H1 (cell line): ENCODE measurements around the gene SMO. TPM values are rescaled to one million over a fixed set of nuclear protein-coding genes. Genes with fewer than 3 reads are reported as not detected.

ENCODE experiments used
- CTCF ChIA-PET: fragments of 300-600 bp; sonication (Branson Sonifier 250); formaldehyde crosslinking; loops from one replicate; lab custom pipeline; 2021; ENCODE audit not compliant: partially characterized antibody; lab: Charles Lee
- POLR2A ChIA-PET: fragments of 300-600 bp; sonication (Branson Sonifier 250); formaldehyde crosslinking; loops from one replicate; lab custom pipeline; 2021; ENCODE audit warnings: inconsistent platforms; ENCODE audit not compliant: partially characterized antibody; lab: Charles Lee
- DNase-seq, 2 experiments: peaks; one replicate each; pipeline versions ENCODE4 v3.0.0 to v3.0.0-alpha.2; 2010 to 2022; ENCODE audit warnings: low spot score in 2 of 2, low read depth in 1 of 2, mixed read lengths in 1 of 2
- FAIRE-seq: peaks from 2 replicates; lab custom pipeline; 2011; peaks lifted over from hg19 to GRCh38; lab: Jason Lieb, UNC
- H2AFZ ChIP-seq: 2 replicates; pipeline ENCODE4 v1.8.1; 2012; ENCODE audit warnings: low read length, inconsistent platforms
- H2AK5ac ChIP-seq: 2 replicates; pipeline ENCODE4 v1.6.1; 2013; ENCODE audit warnings: low read depth, low read length
- H2BK120ac ChIP-seq: replicated peaks from 2 replicates; pipeline ENCODE3; 2013; ENCODE audit warnings: low read depth, low read length, inconsistent platforms
- H2BK12ac ChIP-seq: 2 replicates; pipeline ENCODE4 v1.6.1; 2013; ENCODE audit warnings: low read depth, low read length
- H2BK15ac ChIP-seq: 2 replicates; pipeline ENCODE4 v1.6.1; 2013; ENCODE audit warnings: low read length
- H2BK20ac ChIP-seq: 2 replicates; pipeline ENCODE4 v1.6.1; 2013; ENCODE audit warnings: low read length
- H2BK5ac ChIP-seq: 2 replicates; pipeline ENCODE4 v1.6.1; 2013; ENCODE audit warnings: low read depth, low read length
- H3K14ac ChIP-seq: 2 replicates; pipeline ENCODE4 v1.6.1; 2013; ENCODE audit warnings: inconsistent platforms; ENCODE audit not compliant: insufficient read length
- H3K18ac ChIP-seq: 2 replicates; pipeline ENCODE4 v1.6.1; 2013; ENCODE audit warnings: low read length; ENCODE audit errors: extremely low read depth
- H3K23ac ChIP-seq: 2 replicates; pipeline ENCODE4 v1.6.1; 2013; ENCODE audit warnings: inconsistent platforms; ENCODE audit not compliant: insufficient read length
- H3K23me2 ChIP-seq: 2 replicates; pipeline ENCODE4 v1.6.1; 2013; ENCODE audit warnings: low read depth, low read length
- H3K27ac ChIP-seq: 2 replicates; pipeline ENCODE4 v1.6.1; 2011; ENCODE audit warnings: low read depth, low read length, inconsistent platforms
- H3K27me3 ChIP-seq, 4 experiments: replicated peaks in 1 of 4; 1 replicate in 1 of 4; 2 replicates in 3 of 4; pipeline versions ENCODE4 v1.6.1 to v1.8.1; 2011 to 2013; ENCODE audit warnings: low read length in 3 of 4, mild to moderate bottlenecking in 3 of 4, inconsistent platforms in 2 of 4, mixed read lengths in 2 of 4, moderate library complexity in 1 of 4; ENCODE audit not compliant: control insufficient read depth in 3 of 4, insufficient read depth in 3 of 4; ENCODE audit errors: extremely low read depth in 1 of 4
- H3K36me3 ChIP-seq, 4 experiments: 2 replicates each; pipeline versions ENCODE4 v1.6.1 to v1.8.1; 2011 to 2013; ENCODE audit warnings: mild to moderate bottlenecking in 4 of 4, low read length in 3 of 4, moderate library complexity in 2 of 4, control low read depth in 1 of 4, inconsistent platforms in 1 of 4; ENCODE audit not compliant: insufficient read depth in 4 of 4, control insufficient read depth in 2 of 4
- H3K4ac ChIP-seq: replicated peaks from 2 replicates; pipeline ENCODE3; 2013; ENCODE audit warnings: low read length, low read depth, mixed read lengths, inconsistent platforms; ENCODE audit not compliant: insufficient read length
- H3K4me1 ChIP-seq, 4 experiments: replicated peaks in 1 of 4; 1 replicate in 1 of 4; 2 replicates in 3 of 4; pipeline versions ENCODE4 v1.6.1 to v1.8.1; 2011 to 2013; ENCODE audit warnings: low read length in 3 of 4, inconsistent platforms in 2 of 4, mixed read lengths in 1 of 4; ENCODE audit not compliant: insufficient read depth in 4 of 4, control insufficient read depth in 3 of 4
- H3K4me2 ChIP-seq, 2 experiments: 2 replicates each; pipeline versions ENCODE4 v1.6.1 to v1.8.1; 2011 to 2013; ENCODE audit warnings: low read depth in 2 of 2, low read length in 2 of 2, control low read depth in 1 of 2, inconsistent platforms in 1 of 2, mild to moderate bottlenecking in 1 of 2; ENCODE audit not compliant: insufficient read depth in 1 of 2
- H3K4me3 ChIP-seq, 4 experiments: fragments of 200-600, 300-600 bp in 1 of 4; sonication (generic), shearing (Covaris generic), sonication (Bioruptor Twin) in 1 of 4; 2 replicates each; pipeline versions ENCODE4 v1.5.1 to v1.8.1; 2011 to 2016; ENCODE audit warnings: low read length in 4 of 4, low read depth in 3 of 4, control low read depth in 2 of 4, inconsistent platforms in 2 of 4, mild to moderate bottlenecking in 2 of 4, mixed read lengths in 1 of 4, moderate library complexity in 1 of 4; ENCODE audit not compliant: insufficient read depth in 2 of 4; ENCODE audit errors: extremely low read depth in 1 of 4
- H3K56ac ChIP-seq: replicated peaks from 2 replicates; pipeline ENCODE3; 2013; ENCODE audit warnings: low read depth, mild to moderate bottlenecking, mixed read lengths, low read length, inconsistent platforms; ENCODE audit not compliant: insufficient read length
- H3K79me1 ChIP-seq: 2 replicates; pipeline ENCODE4 v1.6.1; 2013; ENCODE audit warnings: low read depth, low read length, control low read depth
- H3K79me2 ChIP-seq, 2 experiments: 2 replicates each; pipeline versions ENCODE4 v1.6.1 to v1.8.1; 2012 to 2013; ENCODE audit warnings: low read length in 2 of 2, mild to moderate bottlenecking in 2 of 2, inconsistent platforms in 1 of 2; ENCODE audit not compliant: insufficient read depth in 2 of 2, control insufficient read depth in 1 of 2
- H3K9ac ChIP-seq, 4 experiments: replicated peaks in 1 of 4; 1 replicate in 1 of 4; 2 replicates in 3 of 4; pipeline versions ENCODE4 v1.6.1 to v1.8.1; 2011 to 2013; ENCODE audit warnings: low read depth in 3 of 4, low read length in 3 of 4, control low read depth in 2 of 4, mild to moderate bottlenecking in 2 of 4, moderate library complexity in 2 of 4, inconsistent platforms in 1 of 4; ENCODE audit errors: extremely low read depth in 1 of 4
- H3K9me3 ChIP-seq, 2 experiments: 2 replicates each; pipeline versions ENCODE4 v1.6.1 to v1.8.1; 2012 to 2013; ENCODE audit warnings: mild to moderate bottlenecking in 2 of 2, moderate library complexity in 2 of 2, control low read depth in 1 of 2, inconsistent platforms in 1 of 2, low read depth in 1 of 2, low read length in 1 of 2, mixed read lengths in 1 of 2; ENCODE audit not compliant: insufficient read depth in 2 of 2
- H4K20me1 ChIP-seq, 2 experiments: replicated peaks in 1 of 2; 2 replicates each; pipeline versions ENCODE3 to v1.8.1; 2011 to 2013; ENCODE audit warnings: inconsistent platforms in 2 of 2, low read length in 2 of 2, mild to moderate bottlenecking in 1 of 2; ENCODE audit not compliant: insufficient read depth in 2 of 2, control insufficient read depth in 1 of 2
- H4K5ac ChIP-seq: 2 replicates; pipeline ENCODE4 v1.6.1; 2013; ENCODE audit warnings: low read length, low read depth, mixed read lengths, inconsistent platforms; ENCODE audit not compliant: insufficient read length
- H4K8ac ChIP-seq: 2 replicates; pipeline ENCODE4 v1.8.0; 2013; ENCODE audit warnings: mild to moderate bottlenecking, moderate library complexity, low read length, inconsistent platforms; ENCODE audit not compliant: insufficient read depth; ENCODE audit errors: extremely low read depth
- H4K91ac ChIP-seq: replicated peaks from 2 replicates; pipeline ENCODE3; 2013; ENCODE audit warnings: low read length, mixed read lengths, inconsistent platforms; ENCODE audit not compliant: insufficient read length
- CREB1 ChIP-seq: IDR thresholded peaks from 2 replicates; pipeline ENCODE4 v1.6.1; 2012; ENCODE audit warnings: inconsistent platforms
- CTBP2 ChIP-seq: IDR thresholded peaks from 2 replicates; pipeline ENCODE4 v1.7.0; 2011; ENCODE audit warnings: borderline replicate concordance, mild to moderate bottlenecking, moderate library complexity, mixed read lengths, low read length; ENCODE audit not compliant: insufficient read depth, insufficient read length
- EGR1 ChIP-seq: IDR thresholded peaks from 2 replicates; pipeline ENCODE4 v1.6.1; 2011; ENCODE audit warnings: low read depth, low read length, borderline replicate concordance
- GTF2F1 ChIP-seq: IDR thresholded peaks from 2 replicates; pipeline ENCODE4 v1.6.1; 2012; ENCODE audit warnings: low read depth, low read length, improper control_type of control experiment, borderline replicate concordance
- POLR2A ChIP-seq, 2 experiments: IDR thresholded peaks; 1 replicate in 1 of 2; 2 replicates in 1 of 2; pipeline ENCODE4 v1.6.1; 2011; ENCODE audit warnings: low read depth in 2 of 2, low read length in 2 of 2, mild to moderate bottlenecking in 2 of 2; ENCODE audit errors: control extremely low read depth in 1 of 2
- POLR2AphosphoS5 ChIP-seq: IDR thresholded peaks from 2 replicates; pipeline ENCODE4 v1.6.1; 2011; ENCODE audit warnings: low read depth, low read length
- SIX5 ChIP-seq: IDR thresholded peaks from 2 replicates; pipeline ENCODE4 v1.6.1; 2011; ENCODE audit warnings: mild to moderate bottlenecking, low read depth, low read length
- SP4 ChIP-seq: IDR thresholded peaks from 2 replicates; pipeline ENCODE4 v1.6.1; 2012; ENCODE audit warnings: low read length, inconsistent platforms
- YY1 ChIP-seq: IDR thresholded peaks from 2 replicates; pipeline ENCODE4 v1.6.1; 2011; ENCODE audit warnings: low read depth, mild to moderate bottlenecking, low read length
- ZNF274 ChIP-seq: IDR thresholded peaks from 2 replicates; pipeline ENCODE4 v1.7.0; 2012; ENCODE audit warnings: low read length, borderline replicate concordance; ENCODE audit errors: extremely low read depth
- WGBS, 2 experiments: shearing (Covaris generic) in 1 of 2; methylation state at CpG; one replicate each; pipeline versions ENCODE4 v1.1.6 to v1.1.7; 2013 to 2015; ENCODE audit warnings: low lambda C conversion rate in 2 of 2, mixed read lengths in 2 of 2, inconsistent platforms in 1 of 2, low coverage in 1 of 2, missing lambda C conversion rate in 1 of 2; ENCODE audit not compliant: insufficient replicate concordance in 2 of 2, insufficient coverage in 1 of 2, insufficient read length in 1 of 2; ENCODE audit errors: extremely low coverage in 1 of 2, missing lambda C conversion rate in 1 of 2; 5-methylcytosine and 5-hydroxymethylcytosine counted together
- polyA plus RNA-seq, 7 experiments: library from polyadenylated mRNA; depleted of rRNA in 3 of 7; stranded (reverse) in 5 of 7; unstranded in 2 of 7; fragments of >200 nt in 5 of 7; fragments of 200-250 nt in 2 of 7; gene quantifications; 1 replicate in 5 of 7; 2 replicates in 1 of 7; 4 replicates in 1 of 7; pipeline versions ENCODE4 v1.2.1 to v1.2.3, GENCODE V29; 2011 to 2013; ENCODE audit warnings: missing spikeins in 2 of 7, mixed read lengths in 2 of 7
- total RNA-seq: library from RNA; stranded (reverse); fragmentation: NEBNext Ultra II Directional; extraction: Animal tissue kit (Norgen Biotek cat#: 25700); gene quantifications from 2 replicates; pipeline ENCODE4 v1.2.1, GENCODE V29; 2021
- TF ChIP-seq, protein P1 (sequence below): IDR thresholded peaks from 2 replicates; pipeline ENCODE4 v1.6.1; 2012; ENCODE audit warnings: inconsistent platforms

The SMO gene
- total and polyA plus RNA-seq, 2 of the 8 experiments (the other 6 are each of a cell fraction or from before 2014, with no cell fraction given), result 64.5 to 67.6 TPM

DNA sequence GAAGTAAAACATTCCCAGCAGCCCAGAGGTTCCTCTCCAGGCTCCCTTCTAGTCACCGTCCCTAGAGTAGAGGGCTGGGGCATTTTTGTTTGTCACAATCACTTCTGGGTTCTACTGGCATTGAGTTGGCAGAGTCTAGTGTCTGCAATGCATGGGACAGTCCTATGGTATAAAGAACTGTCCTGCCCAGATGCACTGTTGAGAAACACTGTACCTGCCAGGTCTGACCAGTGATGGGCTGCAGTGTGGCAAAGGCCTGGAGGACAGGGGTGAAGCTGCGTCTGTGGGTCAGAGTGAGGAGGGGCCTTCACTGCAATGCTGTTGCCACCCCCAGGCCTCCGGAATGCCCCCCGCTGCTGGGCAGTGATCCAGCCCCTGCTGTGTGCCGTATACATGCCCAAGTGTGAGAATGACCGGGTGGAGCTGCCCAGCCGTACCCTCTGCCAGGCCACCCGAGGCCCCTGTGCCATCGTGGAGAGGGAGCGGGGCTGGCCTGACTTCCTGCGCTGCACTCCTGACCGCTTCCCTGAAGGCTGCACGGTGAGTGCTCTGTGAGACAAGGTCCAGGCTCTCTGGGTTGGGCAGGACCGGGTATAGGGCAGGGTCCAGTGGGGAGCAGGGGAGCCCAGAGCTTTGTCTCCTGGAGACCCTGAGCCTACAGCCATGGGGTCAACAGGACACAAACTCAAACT, 14.8 kb downstream of the SMO start:
- H3K27ac ChIP-seq, result no peak overlapping the region
- peaks cover 10% of the 10 kb centered on the region; the same call in 1 of the 2 replicates for H3K79me1 ChIP-seq
- no peak overlapping the region for H2BK15ac ChIP-seq
- H4K8ac ChIP-seq, result no peak overlapping the region
- no peak overlapping the region; the same call in 1 of the 2 replicates for H2BK5ac ChIP-seq
- H2BK120ac ChIP-seq, result no peak overlapping the region
- H3K23ac ChIP-seq, result no peak overlapping the region
- FAIRE-seq (no peak), DNase-seq (no peak)
- no peak overlapping the region for H3K9ac ChIP-seq
- H2AFZ ChIP-seq, result no peak overlapping the region
- H3K79me2 ChIP-seq, result peaks cover 0 to 30% of the 10 kb centered on the region in 2 experiments; a peak in 2 of 4 replicates
- H3K9me3 ChIP-seq, result no peaks in the 10 kb centered on the region
- H4K91ac ChIP-seq, result no peak overlapping the region
- peaks cover 2 to 10% of the 10 kb centered on the region in 2 experiments for H4K20me1 ChIP-seq
- H3K4ac ChIP-seq, result no peak overlapping the region
- H3K36me3 ChIP-seq, result peaks cover 5 to 24% (median 11%) of the 10 kb centered on the region in 4 experiments; a peak in 7 of 8 replicates
- CTCF ChIA-PET, result interaction anchor here (0.6 to 2.3 kb wide), 7 partner anchors 10 to 293 kb away, joined by 3 to 11 read pairs (median 4); partner anchors contain the start of gene STRIP2
- 88% methylated on average over 14 of the region's 14 CpGs; no CpG with 5 or more reads in 1 of the 2 experiments for WGBS, 2 experiments
- no peak overlapping the region for H4K5ac ChIP-seq
- no peak overlapping the region for H2BK20ac ChIP-seq
- no peaks in the 10 kb centered on the region for H3K23me2 ChIP-seq
- H3K4me1 ChIP-seq, result no peaks in the 10 kb centered on the region
- no peak overlapping the region; the same call in 1 of the 2 replicates for H3K18ac ChIP-seq
- no peak overlapping the region for H3K14ac ChIP-seq
- POLR2A ChIA-PET, result interaction anchor here (1.0 to 1.9 kb wide), 7 partner anchors 10 to 149 kb away, joined by 3 to 9 read pairs (median 4); partner anchors contain the start of gene SMO
- H2AK5ac ChIP-seq, result no peak overlapping the region
- no peak overlapping the region for H3K4me3 ChIP-seq
- no peaks in the 10 kb centered on the region for H3K27me3 ChIP-seq
- H3K4me2 ChIP-seq, result no peak overlapping the region
- H2BK12ac ChIP-seq, result no peak overlapping the region
- H3K56ac ChIP-seq, result no peak overlapping the region
- no peak for TF ChIP-seq SP4
- TF ChIP-seq GTF2F1, result no peak
- no peak for TF ChIP-seq CREB1
- no peak for TF ChIP-seq YY1
- TF ChIP-seq EGR1, result no peak
- no peak for TF ChIP-seq POLR2A (IDR thresholded peaks at IDR 0.05; ENCODE audit: control extremely low read depth in 1 of 2, low read depth in 2 of 2, low read length in 2 of 2)
- TF ChIP-seq, protein P1, sequence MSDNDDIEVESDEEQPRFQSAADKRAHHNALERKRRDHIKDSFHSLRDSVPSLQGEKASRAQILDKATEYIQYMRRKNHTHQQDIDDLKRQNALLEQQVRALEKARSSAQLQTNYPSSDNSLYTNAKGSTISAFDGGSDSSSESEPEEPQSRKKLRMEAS, result no peak
- TF ChIP-seq POLR2AphosphoS5, result no peak
- TF ChIP-seq CTBP2, result no peak
- TF ChIP-seq SIX5, result no peak
- no peak for TF ChIP-seq ZNF274
